Neural crest cell (in vitro differentiated cells): ENCODE results near the gene VDR. TPM values are rescaled to one million over a fixed set of nuclear protein-coding genes. Genes with fewer than 3 reads are reported as not detected.

Source experiments
- DNase-seq: peaks from one replicate; pipeline ENCODE4 v3.0.0; 2021; ENCODE audit warnings: low read depth, mixed read lengths, low spot score
- H3K27ac Mint-ChIP-seq: one replicate; pipeline ENCODE4 v1.8.0; 2021; ENCODE audit warnings: mild to moderate bottlenecking, mixed read lengths; ENCODE audit not compliant: unreplicated experiment
- H3K27me3 Mint-ChIP-seq: 2 replicates; pipeline ENCODE4 v1.8.0; 2021; ENCODE audit warnings: low read depth, mild to moderate bottlenecking, mixed read lengths
- H3K36me3 Mint-ChIP-seq: 2 replicates; pipeline ENCODE4 v1.8.0; 2021; ENCODE audit warnings: low read depth, mild to moderate bottlenecking, mixed read lengths
- H3K4me1 Mint-ChIP-seq: 2 replicates; pipeline ENCODE4 v1.8.0; 2021; ENCODE audit warnings: mixed read lengths
- H3K4me3 Mint-ChIP-seq: one replicate; pipeline ENCODE4 v1.8.0; 2021; ENCODE audit warnings: mild to moderate bottlenecking, mixed read lengths
- H3K9me3 Mint-ChIP-seq: 2 replicates; pipeline ENCODE4 v1.8.0; 2021; ENCODE audit warnings: mixed read lengths
- CTCF ChIP-seq: fragments of 200-600 bp; sonication (generic); conservative IDR thresholded peaks from 2 replicates; pipeline ENCODE4 v1.5.0; 2021; ENCODE audit warnings: antibody characterized with exemption, mild to moderate bottlenecking
- total RNA-seq: library from RNA; stranded (reverse); gene quantifications from 2 replicates; pipeline ENCODE4 v1.2.1, GENCODE V29; 2021

VDR gene
- total RNA-seq, 1 donor from 2014 or later: not detected

DNA sequence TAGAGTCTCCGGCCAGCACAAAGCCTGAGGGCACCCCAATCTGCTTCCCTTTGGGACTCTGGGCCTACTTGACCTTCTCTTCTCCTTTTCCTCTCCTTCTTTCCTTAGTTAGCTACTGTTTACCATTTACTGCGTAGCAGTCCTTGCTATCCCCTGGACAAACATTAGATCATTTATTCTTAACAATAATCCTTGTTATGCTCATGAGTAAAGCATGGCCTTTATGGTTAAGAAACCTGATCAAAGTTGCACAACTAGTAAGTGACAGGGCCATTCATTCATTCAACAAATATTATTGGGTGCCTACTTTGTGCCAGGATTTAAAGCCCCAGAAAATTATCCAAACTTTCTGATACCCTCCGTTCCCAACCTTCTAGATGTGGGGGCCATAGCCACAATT lies 81.9 kb downstream of the VDR start:
- DNase-seq: no peak
- no peak for TF ChIP-seq CTCF
- H3K36me3 Mint-ChIP-seq: no peaks in the 10 kb centered on the region
- H3K4me1 Mint-ChIP-seq: peaks cover 56% of the 10 kb centered on the region
- H3K27me3 Mint-ChIP-seq: no peaks in the 10 kb centered on the region
- H3K4me3 Mint-ChIP-seq: peak overlapping the region; percentile 44
- H3K9me3 Mint-ChIP-seq: no peaks in the 10 kb centered on the region
- H3K27ac Mint-ChIP-seq: no peak overlapping the region

DNA sequence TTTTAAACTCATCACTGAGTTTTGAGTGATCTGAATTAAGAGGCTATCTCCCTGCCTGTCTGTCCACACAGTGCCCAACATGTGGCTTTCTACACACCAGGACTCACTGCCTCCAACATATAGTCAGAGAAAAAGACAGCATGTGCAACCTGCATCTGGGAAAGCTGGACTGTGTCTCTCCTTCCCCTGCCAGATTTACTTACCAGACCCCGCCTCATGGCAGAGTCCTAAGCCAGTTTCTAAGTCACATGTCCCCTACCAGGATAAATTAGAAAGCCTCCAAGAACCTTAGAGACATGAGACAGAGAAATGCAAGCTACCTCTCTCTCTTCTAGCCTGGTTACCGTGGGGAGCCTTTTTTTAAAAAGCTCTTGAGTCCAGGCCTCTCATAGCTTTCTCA lies 82.4 kb downstream of the VDR start:
- peak overlapping the region; percentile 98 for H3K4me3 Mint-ChIP-seq
- no peaks in the 10 kb centered on the region for H3K9me3 Mint-ChIP-seq
- TF ChIP-seq CTCF: no peak

DNA sequence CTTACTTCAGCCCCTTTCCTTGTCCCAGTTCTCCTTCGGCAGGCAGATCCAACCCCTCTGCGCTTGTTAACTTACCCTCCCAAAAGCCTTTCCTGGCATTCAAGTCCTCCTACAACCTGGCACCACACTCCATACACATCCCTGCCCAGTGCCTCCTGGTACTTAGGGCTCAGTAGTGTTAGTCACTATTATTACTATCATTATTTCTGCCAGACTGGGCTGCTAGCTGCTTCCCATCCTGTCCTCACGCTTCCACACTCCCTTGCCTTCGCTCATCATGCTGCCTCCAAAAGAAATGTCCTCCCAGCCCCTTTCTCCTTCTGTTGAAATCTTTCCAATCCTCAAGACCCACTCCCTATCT lies 83.5 kb downstream of the VDR start:
- H3K9me3 Mint-ChIP-seq: no peaks in the 10 kb centered on the region
- peaks cover 70% of the 10 kb centered on the region for H3K4me1 Mint-ChIP-seq
- H3K4me3 Mint-ChIP-seq: peak overlapping the region; percentile 98
- DNase-seq: no peak
- no peaks in the 10 kb centered on the region for H3K27me3 Mint-ChIP-seq
- peak overlapping the region; percentile 93 for H3K27ac Mint-ChIP-seq
- no peaks in the 10 kb centered on the region for H3K36me3 Mint-ChIP-seq
- no peak for TF ChIP-seq CTCF

More for the DNA sequence above, 82.4 kb downstream of the VDR start:
- peaks cover 60% of the 10 kb centered on the region for H3K4me1 Mint-ChIP-seq
- no peaks in the 10 kb centered on the region for H3K27me3 Mint-ChIP-seq
- no peak for DNase-seq
- peak overlapping the region; percentile 53 for H3K27ac Mint-ChIP-seq
- H3K36me3 Mint-ChIP-seq: no peaks in the 10 kb centered on the region

DNA sequence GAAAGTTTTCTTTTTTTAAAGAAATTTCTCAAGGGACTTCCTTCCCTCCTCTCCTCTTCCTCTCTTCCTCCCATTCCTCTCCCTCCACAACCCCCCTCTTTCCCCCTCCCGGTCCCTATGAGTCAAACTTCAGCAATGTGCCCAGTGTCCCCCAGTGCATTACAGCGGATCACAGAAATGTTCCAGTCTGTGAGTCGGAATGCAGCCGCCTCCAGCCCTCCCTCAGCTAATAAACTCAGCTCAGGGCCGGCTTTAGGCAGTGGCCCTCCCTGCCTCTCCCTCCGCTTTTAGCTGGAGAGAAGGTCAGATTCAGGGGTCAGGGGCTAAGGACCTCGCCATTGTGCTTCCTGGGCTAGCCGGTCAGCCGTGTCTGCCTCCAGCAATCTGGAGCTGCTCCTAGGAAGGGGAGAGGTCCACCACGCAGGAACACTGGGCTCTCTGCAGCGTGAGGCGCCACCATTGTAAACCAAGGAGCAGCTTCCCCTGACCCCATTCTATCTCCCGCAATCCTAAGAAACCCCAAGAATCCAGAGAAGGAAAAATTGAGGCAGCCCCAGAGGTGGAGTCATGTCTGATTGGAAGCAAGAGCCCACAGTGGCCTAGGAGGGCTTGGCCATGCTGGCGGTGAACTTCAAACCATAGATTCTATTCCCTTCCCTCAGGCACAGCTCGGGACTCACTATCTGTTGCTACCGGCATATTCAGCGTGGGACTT lies 84.0 kb downstream of the VDR start:
- no peak for TF ChIP-seq CTCF
- DNase-seq: peak; percentile 79
- Mint-ChIP-seq H3K27ac (peak overlapping the region; percentile 93), H3K9me3 (no peaks in the 10 kb centered on the region), H3K36me3 (no peaks in the 10 kb centered on the region), H3K27me3 (no peaks in the 10 kb centered on the region), H3K4me1 (peaks cover 74% of the 10 kb centered on the region), H3K4me3 (peak overlapping the region; percentile 98)

DNA sequence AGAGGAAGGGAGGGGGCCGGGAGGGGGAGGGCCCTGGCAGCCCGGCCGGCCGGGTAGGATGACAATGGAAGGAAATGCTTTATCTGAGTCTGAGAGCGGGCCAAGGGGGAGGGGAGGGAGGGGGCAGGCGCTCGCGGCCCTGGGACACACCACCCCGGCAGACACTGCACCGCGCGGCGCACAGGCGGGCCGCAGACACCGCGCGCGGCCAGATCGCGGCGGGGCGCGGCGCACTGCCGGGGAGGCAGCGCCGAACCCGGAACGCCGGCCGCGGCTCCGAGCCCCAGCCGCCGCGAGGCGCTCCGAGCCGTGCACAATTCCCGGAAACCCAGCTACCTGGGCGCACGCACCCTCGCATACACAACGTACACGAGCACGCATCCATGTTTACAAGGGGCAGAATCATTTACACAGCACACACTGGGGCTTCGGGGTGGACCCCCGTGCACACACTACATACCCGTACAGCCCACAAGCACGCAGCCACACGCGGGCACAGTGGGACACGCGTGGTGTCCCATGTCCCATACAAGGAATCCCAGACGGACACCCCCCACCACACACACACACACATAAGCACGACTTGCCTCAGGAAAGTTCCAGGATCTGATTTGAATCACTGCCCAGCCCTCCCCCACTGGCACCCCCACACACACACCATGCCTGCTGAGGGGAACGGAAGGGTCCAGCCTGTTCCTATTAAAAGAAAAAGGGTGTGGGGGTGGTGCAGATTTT lies 84.7 kb downstream of the VDR start, which contains the start of gene HDAC7:
Gene HDAC7 (minus strand): TSS at position 8 of the 735 bp plus-strand sequence. CDS start 118 bp downstream, outside the sequence.
- Mint-ChIP-seq H3K27ac (peak within 1 kb of the TSS; percentile 93), H3K36me3 (no peaks in the 10 kb centered on the region), H3K4me1 (peaks cover 74% of the 10 kb centered on the region), H3K4me3 (peak within 1 kb of the TSS; percentile 98), H3K9me3 (no peaks in the 10 kb centered on the region), H3K27me3 (no peaks in the 10 kb centered on the region)
- peak; percentile 47 for DNase-seq
- TF ChIP-seq CTCF: no peak
